OCI-LY7 (cell line): ENCODE data around the gene SLC11A2. TPM values are rescaled to one million over a fixed set of nuclear protein-coding genes. Genes with fewer than 3 reads are reported as not detected.

ENCODE experiments used
- BruUV-seq: library from RNA; stranded (reverse); fragments of 400-500 nt; replicated peaks from 2 replicates; lab custom pipeline; 2021; lab: Mats Ljungman, UMichigan
- CTCF ChIA-PET: fragments of 300-600 bp; sonication (Branson Sonifier 250); formaldehyde crosslinking; loops from one replicate; lab custom pipeline; 2022; ENCODE audit warnings: antibody characterized with exemption; ENCODE audit not compliant: unreplicated experiment; lab: Charles Lee
- POLR2A ChIA-PET: fragments of 300-600 bp; sonication (Branson Sonifier 250); formaldehyde crosslinking; loops from one replicate; lab custom pipeline; 2022; ENCODE audit warnings: antibody characterized with exemption; lab: Charles Lee
- DNase-seq: peaks from one replicate; pipeline ENCODE4 v3.0.0-alpha.2; 2015; ENCODE audit warnings: low spot score
- H2AFZ ChIP-seq: fragments of 200-600 bp; sonication (generic), shearing (Covaris generic); 2 replicates; pipeline ENCODE4 v1.6.1; 2014; ENCODE audit warnings: mild to moderate bottlenecking, antibody characterized with exemption, low read length, moderate library complexity
- H3K27ac ChIP-seq: fragments of 200-600 bp; sonication (generic); 2 replicates; pipeline ENCODE4 v1.5.1; 2014; ENCODE audit warnings: mixed run types, low read depth, mild to moderate bottlenecking, moderate library complexity, low read length, inconsistent platforms; ENCODE audit not compliant: poor library complexity, severe bottlenecking
- H3K36me3 ChIP-seq: fragments of 200-600 bp; sonication (generic); 2 replicates; pipeline ENCODE4 v1.6.1; 2014; ENCODE audit warnings: mild to moderate bottlenecking, antibody characterized with exemption, low read length, moderate library complexity, mixed read lengths; ENCODE audit not compliant: insufficient read depth
- H3K4me1 ChIP-seq: fragments of 200-600 bp; sonication (generic); 2 replicates; pipeline ENCODE4 v1.5.1; 2014; ENCODE audit warnings: mild to moderate bottlenecking, low read length; ENCODE audit not compliant: insufficient read depth, poor library complexity, severe bottlenecking
- H3K4me2 ChIP-seq: fragments of 200-600 bp; sonication (generic); 2 replicates; pipeline ENCODE4 v1.6.1; 2014; ENCODE audit warnings: mild to moderate bottlenecking, low read length
- H3K4me3 ChIP-seq: fragments of 200-600 bp; sonication (generic); 2 replicates; pipeline ENCODE4 v1.5.1; 2014; ENCODE audit warnings: mild to moderate bottlenecking, low read depth, low read length; ENCODE audit not compliant: poor library complexity, severe bottlenecking
- H3K79me2 ChIP-seq: fragments of 200-600 bp; sonication (generic); 2 replicates; pipeline ENCODE4 v1.6.1; 2016; ENCODE audit warnings: low read depth, mild to moderate bottlenecking, low read length, moderate library complexity, mixed read lengths; ENCODE audit not compliant: insufficient read depth
- H3K9me2 ChIP-seq: fragments of 200-600 bp; sonication (generic); 2 replicates; pipeline ENCODE4 v1.6.1; 2016; ENCODE audit warnings: mild to moderate bottlenecking, low read length, mixed read lengths; ENCODE audit not compliant: insufficient read depth
- H3K9me3 ChIP-seq: fragments of 200-600 bp; sonication (generic); 2 replicates; pipeline ENCODE4 v1.6.1; 2014; ENCODE audit warnings: mild to moderate bottlenecking, mixed run types, low read length, mixed read lengths
- H4K20me1 ChIP-seq: fragments of 200-600 bp; sonication (generic); 2 replicates; pipeline ENCODE4 v1.6.1; 2014; ENCODE audit warnings: mild to moderate bottlenecking, antibody characterized with exemption, low read length, moderate library complexity, mixed read lengths; ENCODE audit not compliant: insufficient read depth
- EZH2phosphoT487 ChIP-seq: fragments of 200-600 bp; sonication (generic); IDR thresholded peaks from 2 replicates; pipeline ENCODE4 v1.6.1; 2018; ENCODE audit warnings: low read depth, borderline replicate concordance, mild to moderate bottlenecking, mixed run types, antibody characterized with exemption, low read length, moderate library complexity, mixed read lengths
- intact Hi-C: fragments of 100-400 bp; cut with micrococcal nuclease; formaldehyde crosslinking; loops from one replicate; pipeline ENCODE4 v1.10.0; 2022; ENCODE audit not compliant: unreplicated experiment
- small RNA-seq: library from RNA; depleted of rRNA; stranded (forward); fragments of <200 nt; gene quantifications from one replicate; pipeline ENCODE3, GENCODE V24; 2014
- total RNA-seq, 2 experiments: library from RNA; depleted of rRNA in 1 of 2; stranded (reverse); fragments of >200 nt in 1 of 2; shearing (Covaris generic) in 1 of 2; gene quantifications; 2 replicates each; pipeline ENCODE4 v1.2.3, GENCODE V29; 2014 to 2022
- TF ChIP-seq, protein P1 (sequence below): fragments of 200-600 bp; sonication (generic); conservative IDR thresholded peaks from 2 replicates; pipeline ENCODE4 v1.5.1; 2014; ENCODE audit warnings: mild to moderate bottlenecking, antibody characterized with exemption, low read length, moderate library complexity, mixed read lengths

The SLC11A2 gene
- total RNA-seq, 2 experiments from 2014 or later = 35.0 to 43.6 TPM

DNA sequence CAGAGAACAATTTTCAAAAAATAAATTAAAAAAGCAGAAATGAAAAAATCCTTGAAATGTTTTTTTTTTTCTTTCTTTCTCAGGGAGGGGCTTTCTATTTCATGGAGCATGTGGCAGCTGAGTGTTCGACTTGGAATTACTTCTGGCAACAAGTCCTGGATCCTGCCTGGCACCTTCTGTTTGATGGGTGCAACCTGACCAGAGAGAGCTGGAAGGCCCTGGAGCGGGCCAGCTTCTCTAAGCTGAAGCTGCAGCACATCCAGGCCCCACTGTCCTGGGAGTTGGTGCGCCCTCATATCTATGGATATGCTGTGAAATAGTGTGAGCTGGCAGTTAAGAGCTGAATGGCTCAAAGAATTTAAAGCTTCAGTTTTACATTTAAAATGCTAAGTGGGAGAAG, 96.4 kb downstream of the SLC11A2 start:
- ChIA-PET POLR2A (interaction anchor here (0.5 to 0.7 kb wide), 3 partner anchors 38 to 318 kb away, joined by 3 to 6 read pairs (median 4); no protein-coding TSS in a partner anchor), CTCF (no interaction called here)
- Histone ChIP-seq H4K20me1 (no peaks in the 10 kb centered on the region; the same call in 1 of the 2 replicates), H3K9me2 (no peaks in the 10 kb centered on the region), H3K9me3 (no peaks in the 10 kb centered on the region), H3K79me2 (peaks cover 52% of the 10 kb centered on the region), H3K4me3 (no peak overlapping the region), H3K27ac (no peak overlapping the region), H3K4me2 (peak overlapping the region; percentile 99), H2AFZ (no peak overlapping the region), H3K36me3 (peaks cover 62% of the 10 kb centered on the region), H3K4me1 (peaks cover 33% of the 10 kb centered on the region)
- no peak for DNase-seq
- no peak for TF ChIP-seq EZH2phosphoT487
- TF ChIP-seq, protein P1, sequence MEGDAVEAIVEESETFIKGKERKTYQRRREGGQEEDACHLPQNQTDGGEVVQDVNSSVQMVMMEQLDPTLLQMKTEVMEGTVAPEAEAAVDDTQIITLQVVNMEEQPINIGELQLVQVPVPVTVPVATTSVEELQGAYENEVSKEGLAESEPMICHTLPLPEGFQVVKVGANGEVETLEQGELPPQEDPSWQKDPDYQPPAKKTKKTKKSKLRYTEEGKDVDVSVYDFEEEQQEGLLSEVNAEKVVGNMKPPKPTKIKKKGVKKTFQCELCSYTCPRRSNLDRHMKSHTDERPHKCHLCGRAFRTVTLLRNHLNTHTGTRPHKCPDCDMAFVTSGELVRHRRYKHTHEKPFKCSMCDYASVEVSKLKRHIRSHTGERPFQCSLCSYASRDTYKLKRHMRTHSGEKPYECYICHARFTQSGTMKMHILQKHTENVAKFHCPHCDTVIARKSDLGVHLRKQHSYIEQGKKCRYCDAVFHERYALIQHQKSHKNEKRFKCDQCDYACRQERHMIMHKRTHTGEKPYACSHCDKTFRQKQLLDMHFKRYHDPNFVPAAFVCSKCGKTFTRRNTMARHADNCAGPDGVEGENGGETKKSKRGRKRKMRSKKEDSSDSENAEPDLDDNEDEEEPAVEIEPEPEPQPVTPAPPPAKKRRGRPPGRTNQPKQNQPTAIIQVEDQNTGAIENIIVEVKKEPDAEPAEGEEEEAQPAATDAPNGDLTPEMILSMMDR = no peak
- BruUV-seq = no TSS peak
- intact Hi-C loops = loop anchor here (5.0 kb wide), 1 partner anchor 392 kb away; the partner anchor contains the start of gene BIN2

Small RNAs within 50 kb of the gene (small RNA-seq; reads per million reads assigned to genes)
- not detected for gene AC008121.1
- gene RF00019 = not detected
- not detected for gene RNU6-1273P
- not detected for gene RNU6-87P

Other genes with a start within 250 kb of the SLC11A2 start
- not detected in 2 replicates for gene TMPRSS12, start 183.5 kb downstream of the SLC11A2 start, total RNA-seq (2014; rRNA removed; shearing (Covaris generic))
- not detected in 2 replicates for gene TMPRSS12, start 183.5 kb downstream of the SLC11A2 start, total RNA-seq (2022)
- gene HIGD1C, start 73.8 kb downstream of the SLC11A2 start, total RNA-seq (2014; rRNA removed; shearing (Covaris generic)) = not detected in 2 replicates
- gene HIGD1C, start 73.8 kb downstream of the SLC11A2 start, total RNA-seq (2022) = not detected in 2 replicates
- gene LETMD1, start 21.9 kb upstream of the SLC11A2 start, total RNA-seq (2014; rRNA removed; shearing (Covaris generic)) = 53.9 and 58.6 TPM in 2 replicates
- gene LETMD1, start 21.9 kb upstream of the SLC11A2 start, total RNA-seq (2022) = 103 and 114 TPM in 2 replicates
- gene CSRNP2, start 57.2 kb upstream of the SLC11A2 start, total RNA-seq (2014; rRNA removed; shearing (Covaris generic)) = 10.4 and 11.7 TPM in 2 replicates
- gene CSRNP2, start 57.2 kb upstream of the SLC11A2 start, total RNA-seq (2022) = 28.6 and 30.1 TPM in 2 replicates
- gene TFCP2, start 146.8 kb upstream of the SLC11A2 start, total RNA-seq (2014; rRNA removed; shearing (Covaris generic)) = 7.1 and 7.2 TPM in 2 replicates
- 10.2 and 11.5 TPM in 2 replicates for gene TFCP2, start 146.8 kb upstream of the SLC11A2 start, total RNA-seq (2022)
- gene POU6F1, start 191.7 kb upstream of the SLC11A2 start, total RNA-seq (2014; rRNA removed; shearing (Covaris generic)) = 1.2 and 2.6 TPM in 2 replicates
- 5.0 and 5.5 TPM in 2 replicates for gene POU6F1, start 191.7 kb upstream of the SLC11A2 start, total RNA-seq (2022)
- 101 and 137 TPM in 2 replicates for gene DAZAP2, start 212.4 kb upstream of the SLC11A2 start, total RNA-seq (2014; rRNA removed; shearing (Covaris generic))
- 131 and 153 TPM in 2 replicates for gene DAZAP2, start 212.4 kb upstream of the SLC11A2 start, total RNA-seq (2022)
- gene SMAGP, start 244.0 kb upstream of the SLC11A2 start, total RNA-seq (2014; rRNA removed; shearing (Covaris generic)) = not detected in 2 replicates
- gene SMAGP, start 244.0 kb upstream of the SLC11A2 start, total RNA-seq (2022) = 1.9 and 2.6 TPM in 2 replicates